ENCODE data around the gene CLEC2D.

GRCh38 chr12:9694241-9694640 is 24.7 kb downstream of the CLEC2D start:
- no peak for TF ChIP-seq POLR2A (IDR thresholded peaks at IDR 0.05)
- no peak for TF ChIP-seq CTCF (IDR thresholded peaks at IDR 0.05)
